NAMALWA (cell line): ENCODE data around the gene CHST10.

ENCODE experiments used
- DNase-seq: peaks from one replicate; pipeline ENCODE4 v3.0.0-alpha.2; 2015; ENCODE audit warnings: low spot score

The CHST10 gene

GRCh38 chr2:100413571-100413970 lies 3.9 kb downstream of the CHST10 start:
- DNase-seq = no peak

- DNase-seq = no peak
These were observed 4.6 kb downstream of the CHST10 start for GRCh38 chr2:100412881-100413321.

GRCh38 chr2:100412466-100412865 lies 5.0 kb downstream of the CHST10 start:
- no peak for DNase-seq

- no peak for DNase-seq
These were observed 5.6 kb downstream of the CHST10 start for GRCh38 chr2:100411841-100412292.

GRCh38 chr2:100409975-100410647 lies 7.4 kb downstream of the CHST10 start:
- DNase-seq = no peak

- DNase-seq = no peak
These were observed 8.0 kb downstream of the CHST10 start for GRCh38 chr2:100409461-100409860.

- DNase-seq = no peak
These were observed 8.5 kb downstream of the CHST10 start for GRCh38 chr2:100408941-100409340.

- DNase-seq = no peak
These were observed 9.4 kb downstream of the CHST10 start for GRCh38 chr2:100408104-100408503.

GRCh38 chr2:100407563-100407962 lies 9.9 kb downstream of the CHST10 start:
- no peak for DNase-seq

GRCh38 chr2:100407073-100407472 lies 10.4 kb downstream of the CHST10 start:
- DNase-seq = no peak

GRCh38 chr2:100406120-100406508 lies 11.4 kb downstream of the CHST10 start:
- DNase-seq = no peak

GRCh38 chr2:100405403-100406119 lies 11.9 kb downstream of the CHST10 start:
- DNase-seq = no peak

- no peak for DNase-seq
These were observed 13.1 kb downstream of the CHST10 start for GRCh38 chr2:100404411-100404810.

GRCh38 chr2:100403722-100404121 lies 13.7 kb downstream of the CHST10 start:
- no peak for DNase-seq

GRCh38 chr2:100401268-100401667 lies 16.2 kb downstream of the CHST10 start:
- no peak for DNase-seq

- DNase-seq = no peak
These were observed 17.8 kb downstream of the CHST10 start for GRCh38 chr2:100399714-100400113.

GRCh38 chr2:100397976-100398375 lies 19.5 kb downstream of the CHST10 start:
- no peak for DNase-seq

- DNase-seq = no peak
These were observed 20.2 kb downstream of the CHST10 start for GRCh38 chr2:100397118-100397860.

GRCh38 chr2:100396483-100396882 lies 21.0 kb downstream of the CHST10 start:
- DNase-seq = no peak

- no peak for DNase-seq
These were observed 21.7 kb downstream of the CHST10 start for GRCh38 chr2:100395532-100396350.

GRCh38 chr2:100394111-100394641 lies 23.3 kb downstream of the CHST10 start:
- peak; percentile 76 for DNase-seq

- DNase-seq = no peak
These were observed 24.1 kb downstream of the CHST10 start for GRCh38 chr2:100393362-100393761.
